ENCODE measurements around the gene GUCY1B1. TPM values are rescaled to one million over a fixed set of nuclear protein-coding genes. Genes with fewer than 3 reads are reported as not detected.
A peak's percentile ranks its signal among the peaks of the same experiment; 100 is the strongest.

The GUCY1B1 gene
- 33.8 and 35.6 TPM in 2 replicates for total RNA-seq (2014; rRNA removed; shearing (Covaris generic); ENCODE audit: low replicate concordance)

- peak; percentile 97 for DNase-seq (ENCODE audit: low read depth)
- in situ Hi-C loops (cut with HindIII; ENCODE audit: low pct_unique_long_range_greater_than_20kb, low sequenced_read_pairs), result no loop called here
Measured at GRCh38 chr4:155758481-155759371, at the start of gene GUCY1B1. Gene GUCY1B1 (plus strand): TSS chr4:155759021. CDS start chr4:155759141, 120 bp downstream.

- in situ Hi-C loops (cut with HindIII; ENCODE audit: low pct_unique_long_range_greater_than_20kb, low sequenced_read_pairs), result no loop called here
- DNase-seq (ENCODE audit: low read depth), result peak; percentile 18
Measured at GRCh38 chr4:155709918-155710317, 48.9 kb upstream of the GUCY1B1 start.

- in situ Hi-C loops (cut with HindIII; ENCODE audit: low pct_unique_long_range_greater_than_20kb, low sequenced_read_pairs), result no loop called here
- no peak for DNase-seq (ENCODE audit: low read depth)
Measured at GRCh38 chr4:155711556-155711955, 47.3 kb upstream of the GUCY1B1 start.

- DNase-seq (ENCODE audit: low read depth), result no peak
- in situ Hi-C loops (cut with HindIII; ENCODE audit: low pct_unique_long_range_greater_than_20kb, low sequenced_read_pairs), result no loop called here
Measured at GRCh38 chr4:155712846-155713245, 46.0 kb upstream of the GUCY1B1 start.

GRCh38 chr4:155713911-155714310 lies 44.9 kb upstream of the GUCY1B1 start:
- no peak for DNase-seq (ENCODE audit: low read depth)
- in situ Hi-C loops (cut with HindIII; ENCODE audit: low pct_unique_long_range_greater_than_20kb, low sequenced_read_pairs), result no loop called here

- in situ Hi-C loops (cut with HindIII; ENCODE audit: low pct_unique_long_range_greater_than_20kb, low sequenced_read_pairs), result no loop called here
- no peak for DNase-seq (ENCODE audit: low read depth)
Measured at GRCh38 chr4:155722336-155722735, 36.5 kb upstream of the GUCY1B1 start.

- in situ Hi-C loops (cut with HindIII; ENCODE audit: low pct_unique_long_range_greater_than_20kb, low sequenced_read_pairs), result no loop called here
- DNase-seq (ENCODE audit: low read depth), result peak; percentile 93
Measured at GRCh38 chr4:155722816-155723499, 35.9 kb upstream of the GUCY1B1 start.

- in situ Hi-C loops (cut with HindIII; ENCODE audit: low pct_unique_long_range_greater_than_20kb, low sequenced_read_pairs), result no loop called here
- DNase-seq (ENCODE audit: low read depth), result no peak
Measured at GRCh38 chr4:155724731-155725130, 34.1 kb upstream of the GUCY1B1 start.

- in situ Hi-C loops (cut with HindIII; ENCODE audit: low pct_unique_long_range_greater_than_20kb, low sequenced_read_pairs), result no loop called here
- DNase-seq (ENCODE audit: low read depth), result no peak
Measured at GRCh38 chr4:155734065-155734464, 24.8 kb upstream of the GUCY1B1 start.

- in situ Hi-C loops (cut with HindIII; ENCODE audit: low pct_unique_long_range_greater_than_20kb, low sequenced_read_pairs), result no loop called here
- DNase-seq (ENCODE audit: low read depth), result no peak
Measured at GRCh38 chr4:155734951-155735350, 23.9 kb upstream of the GUCY1B1 start.

- no peak for DNase-seq (ENCODE audit: low read depth)
- in situ Hi-C loops (cut with HindIII; ENCODE audit: low pct_unique_long_range_greater_than_20kb, low sequenced_read_pairs), result no loop called here
Measured at GRCh38 chr4:155735496-155735895, 23.3 kb upstream of the GUCY1B1 start.

- DNase-seq (ENCODE audit: low read depth), result no peak
- in situ Hi-C loops (cut with HindIII; ENCODE audit: low pct_unique_long_range_greater_than_20kb, low sequenced_read_pairs), result no loop called here
Measured at GRCh38 chr4:155738548-155738947, 20.3 kb upstream of the GUCY1B1 start.

GRCh38 chr4:155741546-155741945 lies 17.3 kb upstream of the GUCY1B1 start:
- in situ Hi-C loops (cut with HindIII; ENCODE audit: low pct_unique_long_range_greater_than_20kb, low sequenced_read_pairs), result no loop called here
- DNase-seq (ENCODE audit: low read depth), result no peak

- no peak for DNase-seq (ENCODE audit: low read depth)
- in situ Hi-C loops (cut with HindIII; ENCODE audit: low pct_unique_long_range_greater_than_20kb, low sequenced_read_pairs), result no loop called here
Measured at GRCh38 chr4:155742310-155743015, 16.4 kb upstream of the GUCY1B1 start.

GRCh38 chr4:155745984-155746383 lies 12.8 kb upstream of the GUCY1B1 start:
- in situ Hi-C loops (cut with HindIII; ENCODE audit: low pct_unique_long_range_greater_than_20kb, low sequenced_read_pairs), result no loop called here
- DNase-seq (ENCODE audit: low read depth), result peak; percentile 78

- no peak for DNase-seq (ENCODE audit: low read depth)
- in situ Hi-C loops (cut with HindIII; ENCODE audit: low pct_unique_long_range_greater_than_20kb, low sequenced_read_pairs), result no loop called here
Measured at GRCh38 chr4:155748039-155748438, 10.8 kb upstream of the GUCY1B1 start.

GRCh38 chr4:155749041-155749440 lies 9.8 kb upstream of the GUCY1B1 start:
- in situ Hi-C loops (cut with HindIII; ENCODE audit: low pct_unique_long_range_greater_than_20kb, low sequenced_read_pairs), result no loop called here
- no peak for DNase-seq (ENCODE audit: low read depth)

- in situ Hi-C loops (cut with HindIII; ENCODE audit: low pct_unique_long_range_greater_than_20kb, low sequenced_read_pairs), result no loop called here
Measured at GRCh38 chr4:155751569-155751968, 7.3 kb upstream of the GUCY1B1 start.

GRCh38 chr4:155757745-155758265 lies 1.0 kb upstream of the GUCY1B1 start:
- DNase-seq (ENCODE audit: low read depth), result no peak
- in situ Hi-C loops (cut with HindIII; ENCODE audit: low pct_unique_long_range_greater_than_20kb, low sequenced_read_pairs), result no loop called here

More at GRCh38 chr4:155751569-155751968, 7.3 kb upstream of the GUCY1B1 start:
- DNase-seq (ENCODE audit: low read depth), result no peak
